GM19463 (cell line): ENCODE data around the gene DNAH17.

Experiments used
- ATAC-seq: cut with Tn5 transposase; IDR thresholded peaks from one replicate; pipeline ENCODE4 v1.9.1; 2021; ENCODE audit warnings: mild to moderate bottlenecking, moderate library complexity; ENCODE audit not compliant: unreplicated experiment

Gene DNAH17, protein sequence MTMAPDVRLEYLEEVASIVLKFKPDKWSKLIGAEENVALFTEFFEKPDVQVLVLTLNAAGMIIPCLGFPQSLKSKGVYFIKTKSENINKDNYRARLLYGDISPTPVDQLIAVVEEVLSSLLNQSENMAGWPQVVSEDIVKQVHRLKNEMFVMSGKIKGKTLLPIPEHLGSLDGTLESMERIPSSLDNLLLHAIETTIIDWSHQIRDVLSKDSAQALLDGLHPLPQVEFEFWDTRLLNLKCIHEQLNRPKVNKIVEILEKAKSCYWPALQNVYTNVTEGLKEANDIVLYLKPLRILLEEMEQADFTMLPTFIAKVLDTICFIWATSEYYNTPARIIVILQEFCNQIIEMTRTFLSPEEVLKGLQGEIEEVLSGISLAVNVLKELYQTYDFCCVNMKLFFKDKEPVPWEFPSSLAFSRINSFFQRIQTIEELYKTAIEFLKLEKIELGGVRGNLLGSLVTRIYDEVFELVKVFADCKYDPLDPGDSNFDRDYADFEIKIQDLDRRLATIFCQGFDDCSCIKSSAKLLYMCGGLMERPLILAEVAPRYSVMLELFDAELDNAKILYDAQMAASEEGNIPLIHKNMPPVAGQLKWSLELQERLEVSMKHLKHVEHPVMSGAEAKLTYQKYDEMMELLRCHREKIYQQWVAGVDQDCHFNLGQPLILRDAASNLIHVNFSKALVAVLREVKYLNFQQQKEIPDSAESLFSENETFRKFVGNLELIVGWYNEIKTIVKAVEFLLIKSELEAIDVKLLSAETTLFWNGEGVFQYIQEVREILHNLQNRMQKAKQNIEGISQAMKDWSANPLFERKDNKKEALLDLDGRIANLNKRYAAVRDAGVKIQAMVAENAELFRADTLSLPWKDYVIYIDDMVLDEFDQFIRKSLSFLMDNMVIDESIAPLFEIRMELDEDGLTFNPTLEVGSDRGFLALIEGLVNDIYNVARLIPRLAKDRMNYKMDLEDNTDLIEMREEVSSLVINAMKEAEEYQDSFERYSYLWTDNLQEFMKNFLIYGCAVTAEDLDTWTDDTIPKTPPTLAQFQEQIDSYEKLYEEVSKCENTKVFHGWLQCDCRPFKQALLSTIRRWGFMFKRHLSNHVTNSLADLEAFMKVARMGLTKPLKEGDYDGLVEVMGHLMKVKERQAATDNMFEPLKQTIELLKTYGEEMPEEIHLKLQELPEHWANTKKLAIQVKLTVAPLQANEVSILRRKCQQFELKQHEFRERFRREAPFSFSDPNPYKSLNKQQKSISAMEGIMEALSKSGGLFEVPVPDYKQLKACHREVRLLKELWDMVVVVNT (N-terminal part only)

DNA sequence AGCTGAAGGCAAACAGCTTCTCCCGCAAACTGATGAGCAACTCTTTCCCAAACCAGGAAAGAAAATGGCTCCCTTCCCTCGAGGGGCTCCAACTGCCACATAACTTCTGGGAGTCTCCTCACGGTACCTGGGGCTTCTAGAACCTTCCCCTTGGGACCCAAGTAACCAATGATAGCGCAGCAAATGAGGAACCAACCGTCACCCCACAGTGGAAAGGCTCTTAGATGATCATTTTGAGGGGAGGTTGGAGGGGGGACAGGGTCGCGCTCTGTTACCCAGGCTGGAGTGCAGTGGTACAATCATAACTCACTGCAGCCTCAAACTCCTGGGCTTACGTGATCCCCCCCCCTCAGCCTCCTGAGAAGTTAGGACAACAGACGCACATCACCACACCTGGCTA, at the start of gene DNAH17:
DNAH17 (minus strand) TSS at position 101 of the 400 bp plus-strand sequence. CDS start 2,339 bp downstream, outside the sequence.
- ATAC-seq = no peak

DNA sequence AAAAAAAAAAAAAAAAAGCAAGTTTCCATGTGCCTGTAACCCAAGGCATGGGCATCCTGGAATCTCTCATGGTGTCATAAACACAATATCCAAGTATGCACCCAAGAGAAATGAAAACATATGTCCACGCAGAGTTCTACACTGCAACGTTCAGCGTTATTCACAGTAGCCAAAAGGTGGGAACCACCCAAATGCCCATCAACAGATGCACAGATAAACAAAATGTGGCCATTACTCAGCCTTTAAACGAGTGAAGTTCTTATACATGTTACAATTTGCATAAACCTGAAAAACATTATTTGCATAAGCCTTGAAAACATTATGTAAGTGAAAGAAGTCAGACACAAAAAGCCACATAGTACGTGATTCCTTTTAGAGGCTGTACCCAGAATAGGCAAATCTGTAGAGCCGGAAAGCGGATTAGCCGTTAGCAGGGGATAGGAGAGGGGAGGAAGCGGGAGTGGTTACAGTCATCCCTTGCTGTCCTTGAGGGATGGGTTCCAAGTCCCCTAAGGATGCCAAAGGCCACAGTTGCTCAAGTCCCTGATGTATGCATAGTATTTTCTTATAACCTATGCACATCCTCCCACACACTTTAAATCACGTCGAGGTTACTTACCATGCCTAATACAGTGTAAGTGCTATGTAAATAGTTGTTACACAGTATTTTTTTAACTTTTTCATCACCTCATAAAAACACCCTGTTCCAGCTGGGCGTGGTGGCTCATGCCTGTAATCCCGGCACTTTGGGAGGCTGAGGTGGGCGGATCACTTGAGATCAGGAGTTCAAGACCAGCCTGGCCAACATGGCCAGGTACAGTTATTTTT, 47.3 kb upstream of the DNAH17 start:
- no peak for ATAC-seq

DNA sequence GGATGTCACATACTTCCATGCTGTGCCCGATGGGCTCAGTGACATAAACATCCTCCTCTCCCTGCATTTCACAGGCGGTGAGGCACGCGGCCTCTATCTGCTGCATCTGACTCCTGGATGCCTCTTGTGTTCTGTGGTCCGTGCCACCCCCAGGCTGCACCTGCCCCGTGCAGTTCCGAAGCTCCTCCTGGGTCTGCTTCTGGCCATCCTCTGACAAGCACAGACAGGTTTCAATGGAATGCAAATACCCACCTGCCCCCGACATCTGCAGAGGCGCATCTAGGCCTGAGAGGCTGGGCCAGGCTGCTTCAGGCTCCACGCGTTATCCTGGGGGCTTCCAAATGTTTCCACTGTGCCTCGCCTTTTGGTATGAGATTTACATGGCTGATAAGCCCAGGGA, 46.3 kb upstream of the DNAH17 start:
- ATAC-seq = no peak

DNA sequence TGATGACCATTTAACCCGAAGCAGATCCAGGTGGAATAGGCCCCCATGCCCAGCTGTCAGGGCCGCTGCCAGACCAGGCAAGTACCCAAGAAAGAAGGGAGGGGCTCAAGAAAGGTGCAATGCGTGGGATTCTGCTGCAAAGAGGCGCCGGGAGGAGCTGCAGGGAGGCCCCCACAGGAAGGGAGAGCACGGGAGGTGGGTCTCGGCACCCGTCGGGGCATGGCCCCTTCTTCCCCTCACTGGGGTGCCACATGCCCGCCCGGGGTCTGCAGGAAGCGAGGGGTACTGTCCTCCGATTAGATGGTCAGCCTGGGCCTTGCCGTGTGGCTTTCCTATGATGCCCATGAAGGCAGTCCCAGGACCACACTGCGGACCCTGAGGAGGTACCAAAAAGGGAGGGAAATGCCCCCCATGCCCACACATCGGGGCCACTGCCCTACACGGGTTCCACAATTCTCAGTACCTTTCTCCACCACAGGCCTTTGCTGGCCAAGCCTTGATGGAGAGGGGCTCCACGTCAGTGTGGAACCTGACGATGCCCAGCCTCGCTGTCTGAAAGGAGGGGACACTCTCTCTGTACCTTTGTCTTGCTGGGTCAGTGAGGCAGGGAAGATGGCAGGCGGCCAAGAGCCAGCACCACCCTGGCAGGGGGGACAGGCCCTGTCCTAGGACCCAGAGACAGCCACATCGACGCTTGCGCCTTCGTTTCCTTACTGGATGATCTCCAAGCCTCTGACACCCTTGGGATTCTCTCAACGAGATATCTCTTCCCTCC, 45.5 kb upstream of the DNAH17 start:
- ATAC-seq = no peak

GRCh38 chr17:78621720-78622490, 44.7 kb upstream of the DNAH17 start:
- no peak for ATAC-seq

DNA sequence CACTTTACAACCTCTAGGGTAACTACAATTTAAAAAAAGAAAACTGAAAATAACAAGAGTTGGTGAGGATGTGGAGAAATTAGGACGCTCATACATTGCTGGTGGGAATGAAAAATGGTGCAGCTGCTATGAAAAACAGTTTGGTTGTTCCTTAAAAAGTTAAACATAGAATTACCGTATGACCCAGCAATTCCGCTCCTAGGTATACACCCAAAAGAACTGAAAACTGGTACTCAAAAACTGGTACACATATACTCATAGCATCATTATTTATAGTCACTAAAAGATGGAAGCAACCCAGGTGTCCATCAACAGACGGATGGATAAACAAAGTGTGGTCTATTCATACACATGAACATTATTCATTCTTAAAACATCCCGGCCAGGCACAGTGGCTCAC, 42.9 kb upstream of the DNAH17 start:
- ATAC-seq = no peak

DNA sequence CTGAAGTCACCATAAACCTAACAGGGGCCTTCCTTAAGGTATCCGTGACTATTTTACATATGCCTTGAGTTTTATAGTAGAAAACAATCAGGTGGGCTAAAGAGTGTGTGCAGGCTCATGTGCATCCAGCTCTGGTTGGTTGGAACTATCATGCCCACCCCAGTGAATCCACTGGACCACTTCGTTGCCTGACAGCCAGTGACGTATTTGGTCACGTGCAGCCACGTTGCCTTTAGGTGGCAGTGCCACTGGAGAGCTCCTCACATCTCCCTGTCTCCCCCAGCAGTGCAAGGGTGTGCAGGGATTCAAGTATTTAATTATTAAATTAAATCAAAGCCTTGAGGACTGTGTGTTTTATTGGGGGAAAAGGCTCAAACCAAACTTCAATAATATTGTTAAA, 42.1 kb upstream of the DNAH17 start:
- no peak for ATAC-seq

DNA sequence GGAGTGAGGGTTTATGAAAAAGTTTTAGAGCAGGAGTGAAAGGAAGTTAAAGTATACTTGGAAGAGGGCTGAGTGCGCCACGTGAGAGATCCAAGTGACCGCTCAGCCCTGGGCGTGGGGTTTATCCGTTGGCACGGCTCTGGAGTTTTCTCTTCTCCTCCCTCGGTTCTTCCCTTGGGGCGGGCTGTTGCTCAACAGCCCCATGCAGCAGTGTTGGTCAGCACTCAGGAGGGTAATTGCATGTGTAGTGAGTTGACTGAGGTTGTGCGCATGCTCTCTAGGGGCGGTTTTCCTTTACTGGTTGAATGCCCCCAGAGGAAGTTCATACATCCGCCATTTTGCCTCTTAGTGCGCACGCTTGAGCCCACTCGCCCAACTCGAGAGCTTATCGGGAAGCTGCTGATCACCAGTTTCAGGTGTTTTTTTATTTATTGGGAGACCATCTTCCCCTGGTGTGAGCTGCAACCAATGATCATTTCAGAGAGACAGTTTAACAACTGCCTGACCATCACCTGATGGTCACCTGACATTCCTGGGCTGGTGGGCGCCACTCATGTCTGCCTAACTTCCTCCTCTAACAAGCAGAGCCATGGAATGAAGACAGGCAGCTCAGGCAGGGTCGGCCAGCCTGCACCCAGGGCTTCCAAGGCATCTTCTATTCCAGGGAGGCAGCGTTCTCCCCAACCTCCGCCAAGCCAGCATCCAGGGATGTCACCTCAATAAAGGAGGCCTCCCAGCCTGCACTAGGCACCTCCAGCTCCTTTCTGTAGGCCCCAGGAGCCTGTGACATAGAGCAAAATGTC, 41.3 kb upstream of the DNAH17 start:
- ATAC-seq = no peak

GRCh38 chr17:78617511-78618061, 40.4 kb upstream of the DNAH17 start:
- ATAC-seq = no peak

- no peak for ATAC-seq
These were observed 39.8 kb upstream of the DNAH17 start for GRCh38 chr17:78616946-78617345.

DNA sequence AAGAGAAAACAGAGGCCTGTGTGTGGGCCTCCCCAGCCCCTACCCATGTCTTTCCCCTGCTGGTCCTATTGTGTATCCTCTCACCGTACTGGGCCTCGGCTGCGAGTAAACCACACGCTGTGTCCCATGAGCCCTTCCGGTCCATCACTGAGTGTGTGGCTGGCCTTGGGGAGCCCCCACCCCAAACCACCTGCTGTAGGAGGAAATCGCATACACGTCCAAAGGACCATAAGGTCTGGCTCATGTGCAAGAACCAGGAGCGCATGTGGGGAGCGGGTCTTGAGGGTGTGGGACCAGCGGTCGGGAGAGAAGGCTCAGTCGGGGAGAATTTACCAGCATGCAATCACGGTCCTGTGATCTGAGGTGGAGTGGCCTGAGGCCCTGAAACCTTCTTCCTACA, 38.4 kb upstream of the DNAH17 start:
- ATAC-seq = no peak

DNA sequence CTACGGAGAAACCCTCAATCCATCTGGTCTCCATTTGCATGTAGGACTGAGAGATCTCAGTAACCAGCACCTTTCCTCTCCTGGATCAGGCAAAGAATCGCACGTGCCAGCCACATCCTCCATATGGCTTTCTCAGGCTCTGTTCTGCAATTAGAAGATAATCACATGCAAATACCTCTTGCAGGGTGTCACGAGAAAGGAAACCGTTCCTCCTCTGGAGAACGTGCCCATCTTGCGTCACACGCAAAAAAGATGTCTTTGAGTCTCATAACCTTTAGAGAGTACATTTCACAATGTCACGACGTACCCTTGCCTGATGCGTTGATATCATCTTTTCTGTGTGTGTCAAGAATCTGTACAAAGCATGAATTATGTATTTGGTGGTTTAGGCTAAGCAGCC, 36.2 kb upstream of the DNAH17 start:
- ATAC-seq = no peak

DNA sequence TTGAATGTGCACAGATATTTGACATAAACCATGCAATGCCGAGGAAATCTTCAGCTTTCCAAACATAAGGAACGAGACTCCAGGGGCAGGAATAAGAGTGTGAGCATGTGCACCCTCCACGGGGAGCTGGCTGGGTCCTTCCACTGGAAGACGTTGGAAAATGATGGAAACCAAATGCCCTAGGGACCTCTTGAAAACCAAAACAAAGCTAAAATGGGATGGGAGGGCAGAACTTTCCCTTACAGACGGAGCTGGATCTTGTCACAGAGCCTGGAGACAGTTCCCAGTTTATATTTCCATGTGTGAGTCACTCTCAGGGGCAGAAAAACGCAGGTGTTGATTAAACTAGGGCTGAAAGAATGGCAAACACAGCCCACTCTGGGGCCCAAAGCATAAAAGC, 34.4 kb upstream of the DNAH17 start:
- no peak for ATAC-seq

- ATAC-seq = no peak
These were observed 33.8 kb upstream of the DNAH17 start for GRCh38 chr17:78610951-78611511.

DNA sequence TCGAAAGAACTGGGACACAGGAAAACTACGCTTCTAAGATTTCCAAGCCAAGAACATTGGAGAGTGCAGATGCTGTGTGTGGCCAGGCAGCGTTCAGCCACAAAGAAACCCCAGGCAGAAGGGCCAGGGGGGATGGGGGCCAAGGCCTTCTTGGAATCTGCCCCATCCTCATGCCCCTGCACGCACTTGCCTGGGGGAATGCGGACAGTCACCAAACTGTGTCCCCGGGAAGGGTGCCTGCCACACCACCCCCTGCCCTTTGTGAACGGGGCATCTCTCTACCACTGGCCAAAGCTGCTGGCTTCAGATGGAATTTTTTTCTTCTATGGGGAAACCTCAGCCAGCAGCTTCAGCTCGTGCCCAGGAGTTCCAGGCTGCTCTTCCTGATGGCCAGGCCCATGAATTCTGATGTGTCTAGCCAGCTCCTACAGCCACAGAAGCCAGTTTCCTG, 32.0 kb upstream of the DNAH17 start:
- ATAC-seq = no peak

DNA sequence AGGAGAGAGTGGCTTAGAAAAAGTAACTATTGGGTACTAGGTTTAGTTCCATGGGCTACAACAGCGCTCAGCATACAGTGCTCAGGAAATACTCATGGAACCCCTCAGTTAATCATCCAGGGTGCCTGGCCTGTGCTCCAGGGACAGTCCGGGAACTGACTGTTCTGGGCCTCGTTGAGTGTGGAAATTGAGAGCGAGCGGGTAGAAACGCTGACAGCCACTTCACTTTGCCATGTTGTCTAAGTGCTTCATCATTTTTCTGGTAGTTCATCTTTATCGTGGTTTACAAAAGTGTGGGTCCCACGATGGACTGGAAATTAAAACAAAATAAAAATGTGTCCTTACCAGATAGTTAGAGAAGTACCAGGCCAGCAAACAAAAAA, 31.6 kb upstream of the DNAH17 start:
- ATAC-seq = no peak

GRCh38 chr17:78608122-78608803, 31.1 kb upstream of the DNAH17 start:
- ATAC-seq = no peak
